DLD1 (cell line): ENCODE measurements around the gene EPS15.
"Not testable (repeated sequence)": the region's sequence is repeated elsewhere in the genome, so short reads cannot be mapped to it uniquely, and the experiment has no call there.

Experiments
- in situ Hi-C: cut with HindIII; loops from 2 replicates; pipeline ENCODE4 v1.10.0; 2017; ENCODE audit warnings: low sequenced_read_pairs

Gene EPS15

DNA sequence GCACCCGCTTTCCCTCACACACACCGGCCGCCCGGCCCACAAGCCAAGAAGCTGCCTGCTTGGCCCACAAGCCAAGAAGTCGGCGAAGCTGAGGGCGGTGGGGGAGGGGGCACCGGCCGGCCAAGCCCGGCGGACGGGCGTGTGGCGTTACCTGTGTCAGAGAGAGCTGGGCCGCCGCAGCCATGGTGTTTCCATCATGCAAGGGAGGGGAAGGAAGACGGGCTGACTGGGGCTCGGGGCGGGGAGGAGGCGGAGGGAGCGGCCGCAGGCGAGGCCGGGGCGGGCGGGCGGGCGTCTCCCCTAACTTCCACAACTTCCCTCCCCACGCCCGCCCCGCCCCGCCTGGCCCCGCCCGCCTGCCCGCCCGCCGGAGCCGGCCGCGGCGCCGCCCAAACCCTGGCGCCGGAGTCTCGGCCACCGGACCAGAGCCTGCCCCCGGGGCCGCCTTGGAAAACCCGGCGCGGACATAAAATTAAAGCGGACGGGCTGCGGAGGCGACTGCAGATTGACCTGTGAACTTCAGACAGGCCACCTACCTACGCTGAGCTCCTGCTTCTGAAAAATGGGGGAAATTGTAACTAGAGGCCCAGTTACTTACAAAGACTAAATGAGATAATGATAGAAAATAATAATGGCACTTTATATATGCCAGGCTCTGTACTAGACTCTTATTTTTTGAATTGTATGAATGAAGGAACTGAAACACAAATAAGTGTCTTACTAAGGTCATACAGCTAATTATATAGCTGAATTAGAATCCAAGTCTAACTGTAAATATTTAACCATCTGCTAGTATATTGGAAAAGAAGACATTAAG, at the start of gene EPS15:
Gene EPS15, minus strand, starts transcription at position 219 of the 817 bp plus-strand sequence. Its CDS starts 35 bp downstream, at position 184.
- in situ Hi-C loops = no loop called here

DNA sequence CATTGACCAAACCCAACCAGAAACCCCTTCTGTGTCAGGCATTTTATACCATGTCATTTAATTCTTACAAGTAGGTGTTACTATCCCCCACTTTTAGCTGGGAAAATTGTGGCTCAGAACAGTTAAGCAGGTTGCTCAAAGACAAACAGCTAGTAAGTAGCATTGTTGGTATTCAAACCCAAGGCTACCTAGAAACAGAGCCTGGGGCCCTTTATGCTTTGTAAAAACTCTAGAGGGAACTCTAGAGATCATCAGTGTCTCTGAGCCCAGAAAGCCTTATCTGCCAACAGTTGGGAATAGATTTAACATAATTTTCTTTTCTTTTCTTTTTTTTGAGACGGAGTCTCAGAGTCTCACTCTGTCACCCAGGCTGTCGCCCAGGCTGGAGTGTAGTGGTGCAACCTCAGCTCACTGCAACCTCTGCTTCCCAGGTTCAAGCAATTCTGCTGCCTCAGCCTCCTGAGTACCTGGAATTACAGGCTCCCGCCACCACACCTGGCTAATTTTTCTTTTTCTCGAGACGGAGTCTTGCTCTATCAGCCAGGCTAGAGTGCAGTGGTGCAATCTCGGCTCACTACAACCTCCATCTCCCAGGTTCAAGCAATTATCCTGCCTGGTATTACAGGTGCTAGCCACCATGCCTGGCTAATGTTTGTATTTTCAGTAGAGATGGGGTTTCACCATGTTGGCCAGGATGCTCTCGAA, 49.3 kb upstream of the EPS15 start:
- in situ Hi-C loops = no loop called here

- in situ Hi-C loops = no loop called here
Measured at GRCh38 chr1:51567653-51568052, 48.6 kb upstream of the EPS15 start.

DNA sequence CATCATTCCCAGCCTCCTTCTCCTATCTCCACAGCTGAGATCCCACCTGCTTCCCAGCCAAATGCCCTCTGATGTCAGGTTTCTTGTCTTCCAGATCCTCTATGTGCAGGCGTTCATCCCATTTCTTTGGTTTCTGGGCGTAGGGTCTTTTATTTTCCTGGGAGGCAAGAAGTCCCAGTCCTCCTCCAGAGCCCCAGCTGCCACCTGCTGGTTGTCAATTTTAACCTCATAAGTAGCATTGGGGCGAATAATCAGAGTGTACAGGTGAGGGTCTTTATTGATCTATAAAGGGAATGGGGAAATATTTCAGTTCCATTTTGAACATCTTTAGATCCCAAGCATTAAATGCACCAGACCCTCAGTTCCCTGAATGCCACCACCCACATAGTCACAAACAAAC, 47.2 kb upstream of the EPS15 start:
- in situ Hi-C loops = no loop called here

DNA sequence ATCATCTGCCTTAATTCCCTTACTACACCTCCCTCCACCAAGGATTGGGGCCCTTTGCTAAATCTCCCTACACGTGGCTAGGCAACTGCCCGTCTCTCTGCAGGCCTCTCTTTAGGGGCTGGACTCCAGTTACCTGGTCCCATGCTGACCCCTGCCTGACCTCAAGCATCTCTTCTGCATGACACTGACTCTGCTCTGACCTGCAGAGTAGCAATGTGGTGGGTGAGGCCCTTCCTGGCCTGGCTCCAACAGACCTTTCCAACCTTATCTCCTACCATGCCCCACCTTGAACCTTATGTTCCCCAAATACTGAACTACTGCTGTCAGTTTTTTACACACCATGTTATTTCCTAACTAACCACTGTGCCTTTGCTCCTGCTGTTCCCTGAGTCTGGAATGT, 45.9 kb upstream of the EPS15 start:
- in situ Hi-C loops = no loop called here

DNA sequence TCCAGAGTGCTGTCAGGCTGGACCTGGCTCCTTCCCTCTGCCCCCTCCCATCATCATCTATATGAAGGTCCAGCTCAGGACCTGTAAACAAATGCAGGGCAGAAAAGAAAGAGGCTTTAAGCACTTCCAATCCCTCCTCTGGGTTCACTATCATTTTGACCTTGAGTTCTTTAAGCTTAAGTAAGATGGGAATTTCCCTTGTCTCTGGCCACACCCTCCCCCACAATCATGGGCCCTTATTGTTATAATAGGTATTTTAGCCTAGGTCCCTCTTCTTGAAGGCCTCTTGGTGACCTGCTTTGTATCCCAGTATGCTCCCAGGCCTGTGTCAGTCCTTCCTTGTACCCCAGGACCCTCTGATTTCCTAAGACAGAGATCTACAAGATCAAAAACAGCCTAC, 45.1 kb upstream of the EPS15 start:
- in situ Hi-C loops = no loop called here

- in situ Hi-C loops = no loop called here
Measured at GRCh38 chr1:51561702-51562101, 42.6 kb upstream of the EPS15 start.

DNA sequence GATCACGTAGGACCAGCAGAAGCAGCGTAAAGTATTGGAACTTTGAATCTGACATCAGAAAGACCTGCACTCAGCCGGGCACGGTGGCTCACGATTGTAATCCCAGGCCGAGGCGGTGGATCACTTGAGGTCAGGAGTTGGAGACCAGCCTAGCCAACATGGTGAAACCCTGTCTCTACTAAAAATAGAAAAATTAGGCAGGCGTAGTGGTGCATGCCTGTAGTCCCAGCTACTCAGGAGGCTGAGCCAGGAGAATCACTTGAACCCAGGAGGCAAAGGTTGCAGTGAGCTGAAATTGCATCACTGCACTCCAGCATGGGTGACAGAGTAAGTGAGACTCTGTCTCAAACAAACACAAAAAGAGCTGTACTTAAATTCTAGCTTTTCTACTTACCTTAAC, 41.8 kb upstream of the EPS15 start:
- in situ Hi-C loops = not testable (repeated sequence)

DNA sequence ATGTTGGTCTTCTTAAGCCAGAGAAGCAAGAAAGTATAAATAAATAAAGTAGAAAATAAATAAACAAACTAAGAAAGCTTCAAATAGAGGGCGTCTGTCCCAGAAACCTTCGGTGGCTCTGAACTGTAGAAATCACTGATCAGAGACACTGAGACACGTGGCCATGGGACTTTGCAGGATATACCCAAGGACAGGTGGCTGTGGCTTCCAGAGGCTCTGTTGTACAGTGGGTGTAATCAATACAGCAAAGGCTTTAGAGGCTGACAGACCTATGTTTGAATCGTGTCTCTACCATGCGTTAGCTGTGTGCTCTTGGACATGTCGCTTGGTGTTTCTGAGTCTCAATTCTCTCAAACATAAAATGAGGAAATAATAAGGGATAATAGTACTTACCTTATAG, 41.0 kb upstream of the EPS15 start:
- in situ Hi-C loops = no loop called here

- in situ Hi-C loops = no loop called here
Measured at GRCh38 chr1:51559501-51559900, 40.4 kb upstream of the EPS15 start.

- in situ Hi-C loops = no loop called here
Measured at GRCh38 chr1:51559064-51559500, 40.0 kb upstream of the EPS15 start.

DNA sequence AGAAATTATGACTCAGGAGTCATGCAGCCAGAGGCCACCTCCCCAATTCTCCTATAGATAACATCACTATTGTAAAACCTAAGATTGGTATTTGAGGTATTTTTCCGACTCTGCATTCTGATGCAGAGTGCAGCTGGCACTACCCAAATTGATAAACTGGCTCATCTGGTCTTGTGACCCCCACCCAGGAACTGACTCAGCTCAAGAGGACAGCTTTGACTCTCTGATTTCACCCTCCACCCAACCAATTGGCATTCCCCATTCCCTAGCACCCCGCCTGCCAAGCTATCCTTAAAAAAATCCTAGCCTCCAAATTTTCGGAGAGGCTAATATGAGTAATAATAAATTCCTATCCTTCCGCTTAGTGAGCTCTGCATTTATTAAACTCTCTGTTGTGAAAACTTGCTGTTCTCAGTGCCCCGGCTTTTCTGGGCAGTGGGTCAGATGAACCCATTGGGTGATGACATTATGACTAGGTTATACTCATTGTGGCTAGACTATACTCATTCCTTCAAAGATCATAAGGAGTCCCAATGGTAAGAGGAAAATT, 39.4 kb upstream of the EPS15 start:
- in situ Hi-C loops = no loop called here

- in situ Hi-C loops = no loop called here
Measured at GRCh38 chr1:51557168-51557567, 38.1 kb upstream of the EPS15 start.

DNA sequence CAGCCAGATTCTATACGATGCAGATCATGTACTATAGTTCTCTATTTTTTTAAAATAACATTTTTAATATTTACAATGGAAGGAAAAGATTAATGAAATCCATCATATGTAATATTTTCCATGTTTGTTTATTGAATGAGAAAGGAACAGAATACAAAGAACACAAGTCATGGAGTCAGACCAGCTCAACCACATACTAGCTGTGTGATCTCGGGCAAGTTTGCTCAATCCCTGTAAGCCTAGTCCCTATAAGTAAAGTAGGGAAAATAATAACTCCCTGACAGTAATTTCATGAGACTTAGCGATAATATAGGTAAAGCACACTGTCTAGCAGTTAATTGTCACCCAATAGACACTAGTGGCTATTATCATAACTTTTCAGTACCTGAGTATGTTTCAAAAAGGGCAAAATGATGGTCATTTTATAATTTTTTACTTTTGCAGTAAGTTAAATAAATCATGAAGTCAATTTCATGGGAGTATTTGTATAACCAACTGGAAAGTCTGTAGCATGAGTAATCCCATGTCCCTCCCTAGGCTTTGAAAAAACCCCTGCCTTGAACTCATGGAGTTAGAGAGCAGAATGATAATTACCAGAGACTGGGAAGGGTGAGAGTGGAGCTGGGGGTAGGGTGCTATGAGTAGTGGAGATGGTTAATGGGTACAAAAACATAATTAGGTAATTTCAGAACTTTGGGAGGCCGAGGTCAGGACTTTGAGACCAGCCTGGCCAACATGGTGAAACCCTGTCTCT, 37.0 kb upstream of the EPS15 start:
- in situ Hi-C loops = no loop called here

DNA sequence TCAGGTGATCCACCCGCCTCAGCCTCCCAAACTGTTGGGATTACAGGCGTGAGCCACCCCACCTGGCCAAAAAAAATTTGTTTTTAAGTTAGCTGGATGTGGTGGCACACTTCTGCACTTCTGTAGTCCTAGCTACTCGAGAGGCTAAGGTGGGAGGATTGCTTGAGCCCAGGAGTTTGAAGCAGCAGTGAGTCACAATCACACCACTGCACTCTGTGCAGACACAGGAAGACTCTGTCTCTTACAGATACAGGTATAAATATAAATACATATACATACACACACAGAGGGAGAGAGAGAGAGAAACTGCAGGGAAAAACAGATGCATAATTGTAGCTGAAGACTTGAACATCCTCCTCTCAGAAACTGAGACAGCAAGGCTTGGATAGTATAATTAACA, 34.8 kb upstream of the EPS15 start:
- in situ Hi-C loops = no loop called here

GRCh38 chr1:51552929-51553807, 34.1 kb upstream of the EPS15 start:
- in situ Hi-C loops = no loop called here

DNA sequence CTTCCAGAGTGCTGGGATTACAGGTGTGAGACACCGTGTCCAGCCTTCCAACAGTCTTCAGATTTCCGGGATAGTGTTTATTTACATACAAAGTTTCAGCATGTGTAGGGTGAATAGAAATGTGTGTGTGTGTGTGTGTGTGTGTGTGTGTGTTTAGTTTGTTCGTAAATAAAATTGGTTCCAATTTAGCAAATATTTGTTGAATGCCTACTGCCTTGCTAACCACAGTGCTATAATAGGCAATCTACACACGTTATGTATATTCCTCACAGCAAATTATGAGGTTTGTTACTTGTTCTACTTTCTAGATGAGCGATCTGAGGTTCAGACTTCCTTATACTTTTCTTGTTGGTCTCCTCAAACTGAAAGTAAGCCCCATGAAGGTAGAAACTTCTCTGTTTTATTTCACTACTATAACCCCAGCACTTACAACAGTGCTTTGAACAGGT, 32.8 kb upstream of the EPS15 start:
- in situ Hi-C loops = no loop called here

GRCh38 chr1:51551081-51551480, 32.0 kb upstream of the EPS15 start:
- in situ Hi-C loops = no loop called here

GRCh38 chr1:51549901-51550300, 30.8 kb upstream of the EPS15 start:
- in situ Hi-C loops = no loop called here

DNA sequence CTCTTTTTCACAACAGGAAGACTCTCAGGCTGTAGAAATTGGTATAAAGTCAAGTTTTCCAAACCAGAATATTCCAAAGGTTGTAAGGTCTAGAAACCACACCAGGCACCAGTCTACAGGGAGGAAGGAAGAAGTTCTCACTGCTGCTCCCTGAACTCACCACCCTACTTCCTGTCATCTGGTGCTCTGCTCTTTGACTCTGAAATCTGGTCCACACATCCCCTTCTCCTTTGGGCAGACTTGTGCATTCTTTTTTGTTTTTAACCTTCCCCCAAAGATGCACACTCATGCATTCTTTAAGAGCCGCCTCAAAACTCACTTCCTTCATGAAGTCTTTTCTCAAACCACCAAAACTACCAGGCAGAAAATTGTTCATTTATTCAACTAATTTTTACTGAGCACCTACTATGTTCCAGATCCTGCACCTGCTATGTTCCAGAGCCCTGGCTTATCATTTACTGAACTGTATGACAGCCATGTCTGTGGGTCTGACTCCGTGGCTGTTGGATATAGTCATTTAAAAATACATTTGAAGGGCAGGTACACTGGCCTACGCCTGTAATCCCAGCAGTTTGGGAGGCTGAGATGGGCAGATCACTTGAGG, 30.1 kb upstream of the EPS15 start:
- in situ Hi-C loops = no loop called here
